ENCODE results near the gene HLCS.

The HLCS gene

GRCh38 chr21:36723371-36723881, 243.0 kb downstream of the HLCS start:
- DNase-seq = no peak
- in situ Hi-C loops (cut with MboI; ENCODE audit: low pct_unique_long_range_greater_than_20kb, low sequenced_read_pairs) = no loop called here

GRCh38 chr21:36722370-36723368, 243.8 kb downstream of the HLCS start:
- in situ Hi-C loops (cut with MboI; ENCODE audit: low pct_unique_long_range_greater_than_20kb, low sequenced_read_pairs) = no loop called here
- DNase-seq = no peak

GRCh38 chr21:36721817-36722216, 244.7 kb downstream of the HLCS start:
- no peak for DNase-seq
- in situ Hi-C loops (cut with MboI; ENCODE audit: low pct_unique_long_range_greater_than_20kb, low sequenced_read_pairs) = no loop called here

GRCh38 chr21:36719614-36720013, 246.9 kb downstream of the HLCS start:
- in situ Hi-C loops (cut with MboI; ENCODE audit: low pct_unique_long_range_greater_than_20kb, low sequenced_read_pairs) = no loop called here
- no peak for DNase-seq

- no peak for DNase-seq
- in situ Hi-C loops (cut with MboI; ENCODE audit: low pct_unique_long_range_greater_than_20kb, low sequenced_read_pairs) = no loop called here
Observed at GRCh38 chr21:36718951-36719501, 247.4 kb downstream of the HLCS start.

- in situ Hi-C loops (cut with MboI; ENCODE audit: low pct_unique_long_range_greater_than_20kb, low sequenced_read_pairs) = no loop called here
- no peak for DNase-seq
Observed at GRCh38 chr21:36717976-36718375, 248.5 kb downstream of the HLCS start.

- in situ Hi-C loops (cut with MboI; ENCODE audit: low pct_unique_long_range_greater_than_20kb, low sequenced_read_pairs) = no loop called here
- DNase-seq = no peak
Observed at GRCh38 chr21:36716836-36717235, 249.6 kb downstream of the HLCS start.

- in situ Hi-C loops (cut with MboI; ENCODE audit: low pct_unique_long_range_greater_than_20kb, low sequenced_read_pairs) = no loop called here
- DNase-seq = no peak
Observed at GRCh38 chr21:36716387-36716786, 250.1 kb downstream of the HLCS start.

- DNase-seq = no peak
- in situ Hi-C loops (cut with MboI; ENCODE audit: low pct_unique_long_range_greater_than_20kb, low sequenced_read_pairs) = no loop called here
Observed at GRCh38 chr21:36713746-36714145, 252.7 kb downstream of the HLCS start.

GRCh38 chr21:36710729-36711048, 255.8 kb downstream of the HLCS start:
- in situ Hi-C loops (cut with MboI; ENCODE audit: low pct_unique_long_range_greater_than_20kb, low sequenced_read_pairs) = no loop called here
- no peak for DNase-seq

- in situ Hi-C loops (cut with MboI; ENCODE audit: low pct_unique_long_range_greater_than_20kb, low sequenced_read_pairs) = no loop called here
- no peak for DNase-seq
Observed at GRCh38 chr21:36709868-36710728, 256.4 kb downstream of the HLCS start.

- DNase-seq = no peak
Observed at GRCh38 chr21:36709030-36709867, 257.2 kb downstream of the HLCS start.

GRCh38 chr21:36708286-36709029, 258.0 kb downstream of the HLCS start:
- DNase-seq = no peak
- in situ Hi-C loops (cut with MboI; ENCODE audit: low pct_unique_long_range_greater_than_20kb, low sequenced_read_pairs) = no loop called here

More at GRCh38 chr21:36709030-36709867, 257.2 kb downstream of the HLCS start:
- in situ Hi-C loops (cut with MboI; ENCODE audit: low pct_unique_long_range_greater_than_20kb, low sequenced_read_pairs) = no loop called here

GRCh38 chr21:36707763-36708285, 258.6 kb downstream of the HLCS start:
- in situ Hi-C loops (cut with MboI; ENCODE audit: low pct_unique_long_range_greater_than_20kb, low sequenced_read_pairs) = no loop called here
- DNase-seq = no peak

- DNase-seq = no peak
- in situ Hi-C loops (cut with MboI; ENCODE audit: low pct_unique_long_range_greater_than_20kb, low sequenced_read_pairs) = no loop called here
Observed at GRCh38 chr21:36706951-36707762, 259.3 kb downstream of the HLCS start.

GRCh38 chr21:36706482-36706852, 260.0 kb downstream of the HLCS start:
- in situ Hi-C loops (cut with MboI; ENCODE audit: low pct_unique_long_range_greater_than_20kb, low sequenced_read_pairs) = no loop called here
- no peak for DNase-seq

Data from KBM-7 (cell line).